ENCODE measurements around the gene GPRC6A.

- TF ChIP-seq CTCF (IDR thresholded peaks at IDR 0.05; ENCODE audit: low read depth, low read length, missing input control) (no peak), RAD21 (IDR thresholded peaks at IDR 0.05) (no peak), MAX (IDR thresholded peaks at IDR 0.05) (no peak), YY1 (IDR thresholded peaks at IDR 0.05) (no peak), SP1 (IDR thresholded peaks at IDR 0.05) (no peak), TAF1 (conservative IDR thresholded peaks at IDR 0.05) (no peak), RXRA (IDR thresholded peaks at IDR 0.05) (no peak), FOXA2 (IDR thresholded peaks at IDR 0.05) (no peak), REST (IDR thresholded peaks at IDR 0.05) (no peak), JUND (IDR thresholded peaks at IDR 0.05) (no peak), FOXA1 (IDR thresholded peaks at IDR 0.05) (no peak)
Measured at GRCh38 chr6:116836606-116837342, 7.9 kb upstream of the GPRC6A start.

All from liver (tissue), 3 donors.